ENCODE measurements around the gene CRELD1.
A peak's percentile ranks its signal among the peaks of the same experiment; 100 is the strongest.

The CRELD1 gene

GRCh38 chr3:9966841-9967240 lies 33.2 kb downstream of the CRELD1 start:
- no peak for DNase-seq

GRCh38 chr3:9969632-9970019 lies 36.0 kb downstream of the CRELD1 start:
- DNase-seq: no peak

- DNase-seq: no peak
Observed at GRCh38 chr3:9970020-9970652, 36.5 kb downstream of the CRELD1 start.

- peak; percentile 67 for DNase-seq
Observed at GRCh38 chr3:9976721-9977709, 43.4 kb downstream of the CRELD1 start.

- no peak for DNase-seq
Observed at GRCh38 chr3:9978710-9979305, 45.2 kb downstream of the CRELD1 start.

- DNase-seq: no peak
Observed at GRCh38 chr3:9980251-9980650, 46.6 kb downstream of the CRELD1 start.

- no peak for DNase-seq
Observed at GRCh38 chr3:9986230-9986725, 52.6 kb downstream of the CRELD1 start.

- DNase-seq: no peak
Observed at GRCh38 chr3:9994086-9994844, 60.6 kb downstream of the CRELD1 start.

Data from NK-92 treated with Interleukin-12 subunit alpha and Interleukin-12 subunit beta, amount 100 ng/mL, for 24 hours (cell line).